HG03521 (cell line): ENCODE data around the gene SLC35B2.

Experiments used
- ATAC-seq: cut with Tn5 transposase; IDR thresholded peaks from one replicate; pipeline ENCODE4 v1.9.1; 2021; ENCODE audit warnings: mild to moderate bottlenecking, moderate library complexity; ENCODE audit not compliant: unreplicated experiment

Gene SLC35B2

DNA sequence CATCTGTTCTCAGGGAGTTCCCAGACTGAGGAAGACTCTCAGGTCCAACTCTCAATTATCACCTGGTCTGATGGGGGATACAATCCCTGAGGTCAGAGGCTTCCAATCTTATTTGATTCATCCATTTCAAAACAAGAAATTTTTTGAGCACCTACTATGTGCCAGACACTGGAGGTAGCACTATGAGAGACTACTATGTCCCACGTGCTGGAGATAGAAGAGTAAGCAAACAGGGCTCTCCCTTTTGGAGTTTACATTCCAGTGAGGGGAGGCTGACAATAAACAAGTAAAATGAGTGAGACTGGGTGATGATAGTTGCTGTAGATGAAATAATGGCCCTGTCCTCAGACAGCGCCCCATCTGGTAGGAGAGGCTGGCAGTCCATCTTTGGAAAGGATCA, 29.4 kb upstream of the SLC35B2 start:
- ATAC-seq: no peak

GRCh38 chr6:44286285-44286565, 28.9 kb upstream of the SLC35B2 start:
- ATAC-seq: no peak

DNA sequence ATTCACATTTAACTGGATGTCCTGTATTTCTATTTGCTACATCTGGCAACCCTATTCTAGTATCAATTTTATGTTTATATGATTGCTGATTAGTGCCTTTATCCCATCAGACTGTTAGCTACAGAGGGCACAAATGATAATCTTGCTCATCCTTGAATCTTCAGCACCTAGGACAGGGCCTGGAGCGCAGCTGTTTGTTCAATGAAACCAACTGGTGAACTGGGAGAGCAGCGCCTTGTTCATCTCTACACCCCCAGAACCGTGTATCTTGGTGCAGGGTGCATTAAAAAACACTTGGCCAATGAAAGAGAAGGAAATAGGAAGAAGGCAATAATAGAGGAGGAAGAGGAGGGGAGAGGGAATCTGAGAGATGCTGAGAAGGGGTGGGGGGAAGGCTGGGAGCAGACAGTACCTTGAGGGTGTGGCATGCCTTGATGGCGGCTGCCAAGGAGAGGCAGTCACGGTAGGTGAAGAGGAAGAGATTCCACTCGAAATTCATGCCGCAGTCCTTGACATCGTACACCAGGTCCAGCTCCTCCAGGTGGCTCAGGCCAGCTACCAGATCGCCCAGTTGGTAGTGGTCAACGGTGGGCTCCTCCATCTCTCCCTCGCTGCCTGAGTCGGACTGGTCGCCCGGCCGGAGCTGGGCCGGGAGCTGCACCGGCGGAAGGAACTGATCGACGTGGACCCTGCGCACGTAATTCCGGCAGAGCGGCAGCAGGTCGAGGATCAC, 28.4 kb upstream of the SLC35B2 start:
- ATAC-seq: no peak

DNA sequence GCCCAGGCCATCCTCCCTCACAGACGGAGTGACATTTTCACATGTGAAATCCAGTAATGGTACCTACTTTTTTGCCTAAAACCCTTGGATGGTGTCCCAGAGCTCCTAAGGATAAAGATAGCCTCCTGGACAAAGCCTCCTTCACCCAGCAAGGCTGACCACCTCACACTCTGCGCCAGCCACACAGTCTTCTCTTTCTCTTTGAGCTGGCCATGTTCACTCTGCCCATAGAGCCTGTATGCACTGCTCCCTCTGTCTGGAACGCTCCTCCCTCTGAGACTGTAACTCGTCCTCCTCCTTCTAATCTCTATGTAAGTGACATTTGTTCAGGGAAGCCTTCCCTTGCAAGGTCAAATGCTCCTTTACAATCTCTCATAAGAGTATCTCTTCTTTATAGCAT, 27.5 kb upstream of the SLC35B2 start:
- ATAC-seq: no peak

GRCh38 chr6:44284121-44284520, 26.8 kb upstream of the SLC35B2 start:
- ATAC-seq: no peak

GRCh38 chr6:44278774-44279697, 21.7 kb upstream of the SLC35B2 start:
- no peak for ATAC-seq

GRCh38 chr6:44278315-44278714, 21.0 kb upstream of the SLC35B2 start:
- no peak for ATAC-seq

DNA sequence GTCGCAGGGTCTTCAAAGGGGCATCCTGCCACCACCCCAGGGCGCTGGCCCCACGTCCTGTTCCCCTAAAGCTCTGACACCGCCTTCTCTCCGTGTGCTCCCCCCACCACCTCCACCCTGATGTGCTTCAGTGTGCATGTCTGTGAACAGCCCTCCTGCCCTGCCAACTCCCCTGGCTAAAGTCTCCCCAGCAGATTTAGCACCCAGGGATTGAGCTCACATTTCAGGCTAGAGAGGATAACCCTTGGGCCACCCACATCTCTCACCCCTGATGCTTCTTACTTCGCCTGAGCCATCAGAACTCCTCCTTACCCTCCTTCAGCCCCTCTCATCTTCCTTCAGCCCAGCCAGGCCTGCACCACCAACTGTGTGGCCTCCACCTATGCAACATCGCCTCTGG, 20.4 kb upstream of the SLC35B2 start:
- no peak for ATAC-seq

- no peak for ATAC-seq
These were observed 19.6 kb upstream of the SLC35B2 start for GRCh38 chr6:44276667-44277640.

DNA sequence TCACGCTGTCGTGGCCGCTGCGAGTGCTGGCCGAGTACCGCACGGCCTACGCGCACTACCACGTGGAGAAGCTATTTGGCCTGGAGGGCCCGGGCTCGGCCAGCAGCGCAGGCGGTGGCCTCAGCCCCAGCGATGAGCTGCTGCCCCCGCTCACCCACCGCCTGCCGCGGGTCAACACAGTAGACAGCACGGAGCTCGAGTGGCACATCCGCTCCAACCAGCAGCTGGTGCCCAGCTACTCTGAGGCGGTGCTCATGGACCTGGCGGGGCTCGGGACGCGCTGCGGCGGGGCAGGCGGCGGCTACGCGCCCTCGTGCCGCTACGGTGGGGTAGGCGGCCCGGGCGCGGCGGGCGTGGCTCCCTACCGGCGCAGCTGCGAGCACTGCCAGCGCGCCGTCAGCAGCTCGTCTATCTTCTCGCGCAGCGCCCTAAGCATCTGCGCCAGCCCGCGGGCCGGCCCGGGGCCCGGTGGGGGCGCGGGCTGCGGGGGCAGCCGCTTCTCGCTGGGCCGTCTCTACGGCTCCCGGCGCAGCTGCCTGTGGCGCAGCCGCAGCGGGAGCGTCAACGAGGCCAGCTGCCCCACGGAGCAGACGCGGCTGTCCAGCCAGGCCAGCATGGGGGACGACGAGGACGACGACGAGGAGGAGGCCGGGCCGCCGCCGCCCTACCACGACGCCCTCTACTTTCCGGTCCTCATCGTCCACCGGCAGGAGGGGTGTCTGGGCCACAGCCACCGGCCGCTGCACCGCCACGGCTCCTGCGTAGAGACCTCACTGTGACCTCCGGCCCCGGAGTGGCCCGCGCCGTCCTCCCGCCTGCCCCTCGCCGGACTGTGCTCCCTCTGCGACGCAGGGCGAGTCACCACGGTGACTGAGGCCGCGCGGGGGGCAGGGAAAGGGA, 18.7 kb upstream of the SLC35B2 start:
- no peak for ATAC-seq

- ATAC-seq: no peak
These were observed 18.0 kb upstream of the SLC35B2 start for GRCh38 chr6:44275271-44275748.

- ATAC-seq: no peak
These were observed 16.3 kb upstream of the SLC35B2 start for GRCh38 chr6:44273617-44274016.

DNA sequence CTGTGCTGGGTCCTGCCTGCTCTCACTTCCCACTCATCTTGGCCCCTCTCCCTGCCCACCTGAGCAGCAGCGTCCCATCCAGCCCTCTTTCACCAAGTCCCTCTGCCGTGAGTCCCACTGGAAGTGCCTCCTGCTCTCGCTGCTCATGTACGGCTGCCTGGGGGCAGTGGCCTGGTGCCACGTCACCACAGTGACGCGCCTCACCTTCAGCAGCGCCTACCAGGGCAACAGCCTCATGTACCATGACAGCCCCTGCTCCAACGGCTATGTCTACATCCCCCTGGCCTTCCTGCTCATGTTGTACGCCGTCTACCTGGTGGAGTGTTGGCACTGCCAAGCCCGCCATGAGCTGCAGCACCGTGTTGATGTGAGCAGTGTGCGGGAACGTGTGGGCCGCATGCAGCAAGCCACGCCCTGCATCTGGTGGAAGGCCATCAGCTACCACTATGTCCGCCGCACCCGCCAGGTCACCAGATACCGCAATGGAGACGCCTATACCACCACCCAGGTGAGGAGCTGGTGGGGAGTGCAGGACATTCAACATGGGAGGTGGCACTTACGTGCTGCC, 15.8 kb upstream of the SLC35B2 start:
- no peak for ATAC-seq

GRCh38 chr6:44272529-44272928, 15.2 kb upstream of the SLC35B2 start:
- no peak for ATAC-seq

GRCh38 chr6:44271914-44272313, 14.6 kb upstream of the SLC35B2 start:
- no peak for ATAC-seq

DNA sequence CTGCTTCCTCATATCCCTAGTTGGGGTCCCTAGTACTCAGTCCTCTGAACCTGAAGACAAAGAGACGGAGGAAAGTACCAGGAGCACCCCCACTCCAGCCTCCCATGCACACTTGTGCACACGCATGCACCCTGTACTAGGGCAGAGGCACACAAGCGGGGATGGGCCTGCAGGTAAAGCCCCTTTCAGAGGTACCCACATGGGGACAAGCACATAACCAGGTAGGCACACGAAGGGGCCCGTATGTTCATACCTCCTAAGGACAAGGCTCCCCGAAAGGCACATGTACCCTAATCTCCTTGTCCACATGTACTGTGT, 14.0 kb upstream of the SLC35B2 start:
- no peak for ATAC-seq

- ATAC-seq: no peak
These were observed 13.4 kb upstream of the SLC35B2 start for GRCh38 chr6:44270526-44271405.

DNA sequence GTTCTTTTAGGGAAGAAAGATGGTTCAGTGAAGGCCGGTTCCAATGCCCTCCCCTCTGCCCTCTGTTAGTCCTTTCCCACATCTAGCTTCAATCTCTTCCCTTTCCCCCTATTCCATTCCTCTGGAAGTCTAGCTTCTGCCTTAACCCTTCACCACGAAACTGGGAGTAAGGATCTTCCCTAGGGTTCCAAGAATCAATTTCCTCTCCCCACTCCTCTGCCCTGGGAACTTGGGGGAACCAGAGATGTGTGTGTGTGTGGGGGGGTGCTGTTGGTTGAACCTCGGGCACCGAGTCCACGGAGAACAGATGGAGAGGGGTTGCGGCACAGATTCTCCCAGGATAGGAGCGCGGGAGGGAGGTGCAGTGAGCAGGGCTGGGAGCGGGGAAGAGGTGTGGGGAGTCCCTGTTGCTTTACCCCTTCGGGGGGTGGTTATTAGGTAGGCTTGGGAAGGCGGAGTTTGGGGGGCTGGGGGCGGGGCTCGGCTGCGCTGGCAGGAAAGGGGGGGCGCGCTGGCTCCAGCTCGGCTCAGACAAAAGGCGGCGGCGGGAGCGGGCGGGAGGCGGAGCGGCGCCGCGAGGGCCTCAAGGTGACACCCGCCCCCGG, 12.7 kb upstream of the SLC35B2 start, which contains the start of gene TMEM151B:
Gene TMEM151B (plus strand): TSS at position 530 of the 605 bp plus-strand sequence. CDS start 293 bp downstream, outside the sequence.
- ATAC-seq: no peak
